Measurements from ENCODE around the gene FGF1. TPM values are rescaled to one million over a fixed set of nuclear protein-coding genes. Genes with fewer than 3 reads are reported as not detected.

The FGF1 gene
- total and polyA plus RNA-seq, 2 donors (not counting 3 experiments of a cell fraction or from before 2014, with no cell fraction given): not detected

DNA sequence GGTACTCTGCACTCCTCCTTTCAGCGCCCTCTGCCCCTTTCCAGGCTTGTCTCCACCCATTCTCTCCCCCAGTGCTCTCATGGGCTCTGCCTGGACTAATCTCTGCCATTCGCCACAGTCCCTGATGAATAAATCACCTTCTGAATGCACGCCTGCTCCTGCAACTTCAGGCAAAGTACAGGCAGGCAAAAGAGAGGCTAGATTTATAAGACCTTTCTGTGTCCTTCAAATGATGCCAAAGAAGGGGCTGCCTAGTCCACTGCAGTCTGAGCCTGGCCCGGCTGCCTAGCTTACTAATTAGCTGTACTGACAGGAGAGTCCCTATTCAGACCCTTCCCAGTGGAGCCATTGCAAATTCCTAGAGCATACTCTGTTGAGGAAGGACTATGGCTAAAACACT, 7.4 kb downstream of the FGF1 start:
- H3K27ac ChIP-seq (ENCODE audit: insufficient read depth, low read depth, low read length): no peak overlapping the region
- H3K9ac ChIP-seq (replicated peaks; ENCODE audit: extremely low read depth, insufficient read depth, low read length): no peak overlapping the region
- no peaks in the 10 kb centered on the region for H3K9me3 ChIP-seq (replicated peaks; ENCODE audit: control insufficient read depth, insufficient read depth, low read length)
- DNase-seq (ENCODE audit: low read depth, low spot score) (no peak), FAIRE-seq (no peak)
- intact Hi-C loops (cut with micrococcal nuclease): no loop called here
- dilution Hi-C loops (cut with MboI; ENCODE audit: extremely low pct_ligation_motif_present, low sequenced_read_pairs): no loop called here
- TF ChIP-seq, protein P1, sequence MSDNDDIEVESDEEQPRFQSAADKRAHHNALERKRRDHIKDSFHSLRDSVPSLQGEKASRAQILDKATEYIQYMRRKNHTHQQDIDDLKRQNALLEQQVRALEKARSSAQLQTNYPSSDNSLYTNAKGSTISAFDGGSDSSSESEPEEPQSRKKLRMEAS (IDR thresholded peaks at IDR 0.05; ENCODE audit: insufficient read depth, insufficient read length): no peak
- TF ChIP-seq, protein P2, sequence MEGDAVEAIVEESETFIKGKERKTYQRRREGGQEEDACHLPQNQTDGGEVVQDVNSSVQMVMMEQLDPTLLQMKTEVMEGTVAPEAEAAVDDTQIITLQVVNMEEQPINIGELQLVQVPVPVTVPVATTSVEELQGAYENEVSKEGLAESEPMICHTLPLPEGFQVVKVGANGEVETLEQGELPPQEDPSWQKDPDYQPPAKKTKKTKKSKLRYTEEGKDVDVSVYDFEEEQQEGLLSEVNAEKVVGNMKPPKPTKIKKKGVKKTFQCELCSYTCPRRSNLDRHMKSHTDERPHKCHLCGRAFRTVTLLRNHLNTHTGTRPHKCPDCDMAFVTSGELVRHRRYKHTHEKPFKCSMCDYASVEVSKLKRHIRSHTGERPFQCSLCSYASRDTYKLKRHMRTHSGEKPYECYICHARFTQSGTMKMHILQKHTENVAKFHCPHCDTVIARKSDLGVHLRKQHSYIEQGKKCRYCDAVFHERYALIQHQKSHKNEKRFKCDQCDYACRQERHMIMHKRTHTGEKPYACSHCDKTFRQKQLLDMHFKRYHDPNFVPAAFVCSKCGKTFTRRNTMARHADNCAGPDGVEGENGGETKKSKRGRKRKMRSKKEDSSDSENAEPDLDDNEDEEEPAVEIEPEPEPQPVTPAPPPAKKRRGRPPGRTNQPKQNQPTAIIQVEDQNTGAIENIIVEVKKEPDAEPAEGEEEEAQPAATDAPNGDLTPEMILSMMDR (IDR thresholded peaks at IDR 0.05; ENCODE audit: extremely low read depth in 1 of 2, insufficient read depth in 1 of 2, low read depth in 1 of 2, low read length in 2 of 2): no peak
- TF ChIP-seq FOS (IDR thresholded peaks at IDR 0.05; ENCODE audit: borderline replicate concordance, insufficient read depth, low read length) (no peak), GATA2 (IDR thresholded peaks at IDR 0.05; ENCODE audit: insufficient read depth, insufficient read length, low read depth, low read length) (no peak), POLR2A (IDR thresholded peaks at IDR 0.05; ENCODE audit: low read depth, low read length) (no peak), POLR2AphosphoS5 (IDR thresholded peaks at IDR 0.05; ENCODE audit: insufficient read depth, low read depth, low read length) (no peak), JUN (IDR thresholded peaks at IDR 0.05; ENCODE audit: borderline replicate concordance, insufficient read depth, insufficient read length, low read depth) (no peak), EZH2 (IDR thresholded peaks at IDR 0.05; ENCODE audit: borderline replicate concordance, low read depth, low read length, severe bottlenecking) (no peak), MYC (IDR thresholded peaks at IDR 0.05; ENCODE audit: low read depth, low read length) (no peak)
- no peak overlapping the region for H2AFZ ChIP-seq (ENCODE audit: low read depth, low read length)
- H3K79me2 ChIP-seq (ENCODE audit: control insufficient read depth, insufficient read depth, low read length): no peaks in the 10 kb centered on the region
- H3K27me3 ChIP-seq (ENCODE audit: control insufficient read depth in 2 of 2, insufficient read depth in 2 of 2, low read length in 2 of 2): peaks cover 16 to 21% of the 10 kb centered on the region in 2 experiments
- no peaks in the 10 kb centered on the region for H4K20me1 ChIP-seq (replicated peaks; ENCODE audit: control insufficient read depth, extremely low read depth, insufficient read depth, low read length)
- peaks cover 8% of the 10 kb centered on the region for H3K4me1 ChIP-seq (ENCODE audit: control insufficient read depth, extremely low read depth, insufficient read depth, low read length)
- H3K4me3 ChIP-seq (replicated peaks in 1 of 3; ENCODE audit: insufficient read depth in 1 of 3, low read depth in 1 of 3, low read length in 3 of 3): no peak overlapping the region
- H3K9me1 ChIP-seq (replicated peaks; ENCODE audit: control insufficient read depth, extremely low read depth, insufficient read depth, low read length): no peaks in the 10 kb centered on the region
- no TSS peak for BruUV-seq (replicated peaks)
- ChIA-PET CTCF (interaction anchor here (1.2 kb wide), 1 partner anchor 23 kb away, joined by 5 read pairs; no protein-coding TSS in a partner anchor), POLR2A (no interaction called here)
- H3K36me3 ChIP-seq (ENCODE audit: control insufficient read depth in 2 of 2, extremely low read depth in 1 of 2, insufficient read depth in 2 of 2, low read length in 2 of 2): no peaks in the 10 kb centered on the region
- no peak overlapping the region for H3K4me2 ChIP-seq (ENCODE audit: insufficient read depth, low read length)

Measured in endothelial cell of umbilical vein (primary cell).